ENCODE results near the gene DEGS1. TPM values are rescaled to one million over a fixed set of nuclear protein-coding genes. Genes with fewer than 3 reads are reported as not detected.
A peak's percentile ranks its signal among the peaks of the same experiment; 100 is the strongest.
"Not testable (repeated sequence)": the region's sequence is repeated elsewhere in the genome, so short reads cannot be mapped to it uniquely, and the experiment has no call there.

Gene DEGS1
- total RNA-seq, 1 donor = 25.3 TPM

- no peak for DNase-seq (ENCODE audit: low read depth in 2 of 3, low spot score in 2 of 3)
Measured at GRCh38 chr1:224178894-224179293, 4.1 kb upstream of the DEGS1 start.

GRCh38 chr1:224180783-224181452 is 2.1 kb upstream of the DEGS1 start:
- DNase-seq (ENCODE audit: low read depth in 2 of 3, low spot score in 2 of 3) = no peak

- DNase-seq (ENCODE audit: low read depth in 2 of 3, low spot score in 2 of 3) = no peak
Measured at GRCh38 chr1:224181453-224181810, 1.6 kb upstream of the DEGS1 start.

GRCh38 chr1:224182057-224182865 is 779 bp upstream of the DEGS1 start:
- DNase-seq (ENCODE audit: low read depth in 2 of 3, low spot score in 2 of 3) = peak in 2 of 3 donors; percentile 40 to 52

- peak in 2 of 3 donors; percentile 61 to 74 for DNase-seq (ENCODE audit: low read depth in 2 of 3, low spot score in 2 of 3)
Measured at GRCh38 chr1:224183591-224184312, 712 bp downstream of the DEGS1 start.

GRCh38 chr1:224185208-224185607 is 2.2 kb downstream of the DEGS1 start:
- DNase-seq (ENCODE audit: low read depth in 2 of 3, low spot score in 2 of 3) = no peak

- DNase-seq (ENCODE audit: low read depth in 2 of 3, low spot score in 2 of 3) = no peak
Measured at GRCh38 chr1:224188286-224188685, 5.2 kb downstream of the DEGS1 start.

- DNase-seq (ENCODE audit: low read depth in 2 of 3, low spot score in 2 of 3) = no peak
Measured at GRCh38 chr1:224189561-224189960, 6.5 kb downstream of the DEGS1 start.

GRCh38 chr1:224192082-224192788 is 9.2 kb downstream of the DEGS1 start:
- DNase-seq (ENCODE audit: low read depth in 2 of 3, low spot score in 2 of 3) = no peak

GRCh38 chr1:224193319-224193966 is 10.4 kb downstream of the DEGS1 start:
- DNase-seq (ENCODE audit: low read depth in 2 of 3, low spot score in 2 of 3) = no peak

GRCh38 chr1:224196813-224197600 is 14.0 kb downstream of the DEGS1 start:
- DNase-seq (ENCODE audit: low read depth in 2 of 3, low spot score in 2 of 3) = no peak

- no peak for DNase-seq (ENCODE audit: low read depth in 2 of 3, low spot score in 2 of 3)
Measured at GRCh38 chr1:224198572-224198971, 15.5 kb downstream of the DEGS1 start.

GRCh38 chr1:224199679-224200078 is 16.6 kb downstream of the DEGS1 start:
- no peak for DNase-seq (ENCODE audit: low read depth in 2 of 3, low spot score in 2 of 3)

- DNase-seq (ENCODE audit: low read depth in 2 of 3, low spot score in 2 of 3) = no peak
Measured at GRCh38 chr1:224201383-224201782, 18.3 kb downstream of the DEGS1 start.

- DNase-seq (ENCODE audit: low read depth in 2 of 3, low spot score in 2 of 3) = no peak
Measured at GRCh38 chr1:224201853-224202252, 18.8 kb downstream of the DEGS1 start.

GRCh38 chr1:224203243-224204016 is 20.4 kb downstream of the DEGS1 start:
- no peak for DNase-seq (ENCODE audit: low read depth in 2 of 3, low spot score in 2 of 3)

GRCh38 chr1:224205438-224205840 is 22.4 kb downstream of the DEGS1 start:
- DNase-seq (ENCODE audit: low read depth in 2 of 3, low spot score in 2 of 3) = peak in 2 of 3 donors; percentile 82 to 88

- DNase-seq (ENCODE audit: low read depth in 2 of 3, low spot score in 2 of 3) = not testable (repeated sequence)
Measured at GRCh38 chr1:224205931-224206538, 23.0 kb downstream of the DEGS1 start.

Data from hematopoietic multipotent progenitor cell (in vitro differentiated cells).